SK-N-MC (cell line): Measurements from ENCODE around the gene GJA4.

Experiments used
- DNase-seq: peaks from one replicate; pipeline ENCODE4 v3.0.0-alpha.2; 2011; ENCODE audit warnings: low read depth, low spot score
- H3K27ac ChIP-seq: fragments of 200-600 bp; sonication (generic); 2 replicates; pipeline ENCODE4 v1.5.1; 2016; ENCODE audit warnings: mixed run types
- H3K36me3 ChIP-seq: fragments of 200-600 bp; sonication (generic); 2 replicates; pipeline ENCODE4 v1.6.1; 2017; ENCODE audit warnings: antibody characterized with exemption, low read length, mixed read lengths; ENCODE audit not compliant: insufficient read depth
- H3K4me3 ChIP-seq: fragments of 200-600 bp; sonication (generic); 2 replicates; pipeline ENCODE4 v1.5.1; 2016
- H3K9ac ChIP-seq: fragments of 200-600 bp; sonication (generic); 2 replicates; pipeline ENCODE4 v1.8.0; 2017; ENCODE audit warnings: mixed run types, mixed read lengths; ENCODE audit not compliant: insufficient read length
- H3K9me3 ChIP-seq: fragments of 200-600 bp; sonication (generic); 2 replicates; pipeline ENCODE4 v1.6.1; 2017; ENCODE audit warnings: low read depth, mild to moderate bottlenecking, antibody characterized with exemption, low read length, moderate library complexity, mixed read lengths
- EZH2 ChIP-seq: fragments of 200-600 bp; sonication (generic); IDR thresholded peaks from one replicate; pipeline ENCODE4 v1.6.1; 2017; ENCODE audit warnings: antibody characterized with exemption
- FOXP2 ChIP-seq: optimal IDR thresholded peaks from 2 replicates; pipeline ENCODE3; 2011; ENCODE audit warnings: mild to moderate bottlenecking, moderate library complexity; ENCODE audit not compliant: insufficient read depth; ENCODE audit errors: extremely low read length, control extremely low read depth
- POLR2AphosphoS5 ChIP-seq: IDR thresholded peaks from 2 replicates; pipeline ENCODE4 v1.6.1; 2012; ENCODE audit warnings: mild to moderate bottlenecking, low read depth, low read length, borderline replicate concordance

The GJA4 gene

DNA sequence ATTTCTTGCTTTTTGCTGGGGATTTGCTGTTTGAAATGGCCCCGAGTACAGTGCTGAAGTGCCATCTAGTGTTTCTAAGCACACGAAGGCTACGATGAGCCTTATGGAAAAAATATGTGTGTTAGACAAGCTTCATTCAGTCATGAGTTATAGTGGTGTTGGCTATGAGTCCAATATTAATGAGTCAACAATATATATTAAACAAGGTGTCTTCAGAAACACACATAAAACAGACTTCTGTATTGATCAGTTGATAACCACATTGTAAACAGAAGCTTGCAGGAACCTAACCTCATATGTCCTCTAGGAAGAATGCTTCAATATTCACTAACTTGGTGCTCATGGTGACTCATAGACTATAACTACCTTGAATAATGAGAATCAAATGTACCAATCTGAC is 39.6 kb upstream of the GJA4 start:
- DNase-seq: no peak
- Histone ChIP-seq H3K27ac (no peak overlapping the region), H3K9me3 (no peaks in the 10 kb centered on the region)

DNA sequence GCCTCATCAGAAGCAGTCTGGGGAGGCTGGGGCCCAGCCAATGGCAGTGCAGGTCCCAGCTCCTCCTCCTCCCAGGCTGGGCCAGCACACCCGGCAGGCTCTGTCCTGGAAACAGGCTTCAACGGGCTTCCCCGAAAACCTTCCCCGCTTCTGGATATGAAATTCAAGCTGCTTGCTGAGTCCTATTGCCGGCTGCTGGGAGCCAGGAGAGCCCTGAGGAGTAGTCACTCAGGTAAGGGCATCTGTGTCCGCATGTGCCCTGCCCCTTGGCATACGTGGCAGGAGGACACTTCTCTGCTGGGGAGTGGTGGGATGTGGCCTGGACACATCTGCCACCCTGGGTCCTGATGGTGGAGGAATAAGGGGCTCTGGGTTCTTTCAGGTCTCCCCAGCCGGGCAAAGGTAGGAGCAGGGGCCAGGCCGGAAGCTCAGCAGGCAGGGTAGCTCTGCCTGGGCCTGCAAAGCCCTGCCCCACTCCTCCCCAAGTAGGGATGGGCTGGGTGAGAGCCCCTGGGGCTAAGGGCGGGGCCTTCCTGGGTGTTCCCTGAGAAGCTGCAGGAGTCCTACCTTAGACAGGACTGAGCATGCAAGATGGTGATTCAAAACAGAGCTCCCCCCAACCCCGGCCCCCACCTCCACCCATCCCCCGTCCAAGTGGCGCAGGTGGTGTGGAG is 37.7 kb upstream of the GJA4 start, which contains the start of gene GJB5:
GJB5 (plus strand) TSS at position 84 of the 674 bp plus-strand sequence. CDS start 2,284 bp downstream, outside the sequence.
- H3K9me3 ChIP-seq: no peaks in the 10 kb centered on the region
- H3K27ac ChIP-seq: no peak within 1 kb of the TSS
- no peak for DNase-seq
- H3K4me3 ChIP-seq: no peak within 1 kb of the TSS
- no peaks in the 10 kb centered on the region for H3K36me3 ChIP-seq
- H3K9ac ChIP-seq: no peak within 1 kb of the TSS
- TF ChIP-seq EZH2: no peak
- TF ChIP-seq FOXP2: no peak
- TF ChIP-seq POLR2AphosphoS5: no peak

More for the DNA sequence above, 39.6 kb upstream of the GJA4 start:
- TF ChIP-seq EZH2 (no peak), POLR2AphosphoS5 (no peak), FOXP2 (no peak)
- no peaks in the 10 kb centered on the region for H3K36me3 ChIP-seq
- H3K4me3 ChIP-seq: no peak overlapping the region
- no peak overlapping the region for H3K9ac ChIP-seq

DNA sequence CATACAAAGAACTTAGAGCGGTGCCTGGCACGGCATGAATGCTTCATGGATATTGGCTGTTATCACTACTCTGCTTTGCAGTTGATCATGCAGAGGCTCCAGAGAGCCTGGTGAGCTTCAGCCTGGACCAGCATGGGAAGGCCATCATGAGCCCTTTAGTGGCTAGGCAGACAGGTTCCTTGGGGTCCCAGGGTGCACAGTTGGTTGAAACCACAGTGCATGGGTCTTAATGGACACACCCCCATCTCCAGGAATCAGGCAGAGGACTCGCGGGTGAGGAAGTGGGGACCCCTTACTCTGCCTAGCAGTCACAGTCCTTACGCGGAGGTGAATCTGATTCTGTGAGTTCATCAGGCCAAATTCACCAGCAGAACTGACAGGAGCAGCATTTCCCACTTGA is 36.8 kb upstream of the GJA4 start:
- Histone ChIP-seq H3K9me3 (no peaks in the 10 kb centered on the region), H3K36me3 (no peaks in the 10 kb centered on the region), H3K4me3 (no peak overlapping the region), H3K9ac (no peak overlapping the region), H3K27ac (no peak overlapping the region)
- TF ChIP-seq FOXP2 (no peak), EZH2 (no peak), POLR2AphosphoS5 (no peak)
- DNase-seq: no peak

DNA sequence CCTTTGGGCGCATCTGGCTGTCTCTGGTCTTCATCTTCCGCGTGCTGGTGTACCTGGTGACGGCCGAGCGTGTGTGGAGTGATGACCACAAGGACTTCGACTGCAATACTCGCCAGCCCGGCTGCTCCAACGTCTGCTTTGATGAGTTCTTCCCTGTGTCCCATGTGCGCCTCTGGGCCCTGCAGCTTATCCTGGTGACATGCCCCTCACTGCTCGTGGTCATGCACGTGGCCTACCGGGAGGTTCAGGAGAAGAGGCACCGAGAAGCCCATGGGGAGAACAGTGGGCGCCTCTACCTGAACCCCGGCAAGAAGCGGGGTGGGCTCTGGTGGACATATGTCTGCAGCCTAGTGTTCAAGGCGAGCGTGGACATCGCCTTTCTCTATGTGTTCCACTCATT is 35.4 kb upstream of the GJA4 start:
- TF ChIP-seq FOXP2 (no peak), EZH2 (no peak), POLR2AphosphoS5 (no peak)
- no peak overlapping the region for H3K4me3 ChIP-seq
- no peak overlapping the region for H3K9ac ChIP-seq
- no peak overlapping the region for H3K27ac ChIP-seq
- H3K9me3 ChIP-seq: no peaks in the 10 kb centered on the region
- no peaks in the 10 kb centered on the region for H3K36me3 ChIP-seq
- no peak for DNase-seq

DNA sequence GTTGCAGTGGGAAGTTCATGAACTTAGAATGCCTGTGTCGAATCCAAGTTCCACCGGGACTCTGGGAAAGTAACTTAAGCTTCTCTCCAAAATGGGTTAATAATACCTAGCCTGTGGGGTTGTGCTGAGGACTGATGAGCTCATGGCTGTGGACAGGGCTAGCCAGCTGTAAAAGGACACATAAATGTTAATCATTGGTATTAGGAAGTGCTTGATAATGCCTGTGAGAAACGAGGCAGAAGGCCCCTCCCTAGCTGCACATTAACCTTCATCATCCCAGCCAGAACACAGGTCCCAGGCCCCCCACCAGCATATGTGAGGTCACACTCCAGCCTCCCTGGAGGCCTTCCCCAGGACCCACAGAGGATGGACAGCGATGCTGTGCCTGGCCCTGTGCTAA is 34.0 kb upstream of the GJA4 start:
- no peak overlapping the region for H3K4me3 ChIP-seq
- no peaks in the 10 kb centered on the region for H3K36me3 ChIP-seq
- H3K9ac ChIP-seq: no peak overlapping the region
- DNase-seq: no peak
- H3K9me3 ChIP-seq: no peaks in the 10 kb centered on the region
- TF ChIP-seq EZH2 (no peak), FOXP2 (no peak), POLR2AphosphoS5 (no peak)
- no peak overlapping the region for H3K27ac ChIP-seq

DNA sequence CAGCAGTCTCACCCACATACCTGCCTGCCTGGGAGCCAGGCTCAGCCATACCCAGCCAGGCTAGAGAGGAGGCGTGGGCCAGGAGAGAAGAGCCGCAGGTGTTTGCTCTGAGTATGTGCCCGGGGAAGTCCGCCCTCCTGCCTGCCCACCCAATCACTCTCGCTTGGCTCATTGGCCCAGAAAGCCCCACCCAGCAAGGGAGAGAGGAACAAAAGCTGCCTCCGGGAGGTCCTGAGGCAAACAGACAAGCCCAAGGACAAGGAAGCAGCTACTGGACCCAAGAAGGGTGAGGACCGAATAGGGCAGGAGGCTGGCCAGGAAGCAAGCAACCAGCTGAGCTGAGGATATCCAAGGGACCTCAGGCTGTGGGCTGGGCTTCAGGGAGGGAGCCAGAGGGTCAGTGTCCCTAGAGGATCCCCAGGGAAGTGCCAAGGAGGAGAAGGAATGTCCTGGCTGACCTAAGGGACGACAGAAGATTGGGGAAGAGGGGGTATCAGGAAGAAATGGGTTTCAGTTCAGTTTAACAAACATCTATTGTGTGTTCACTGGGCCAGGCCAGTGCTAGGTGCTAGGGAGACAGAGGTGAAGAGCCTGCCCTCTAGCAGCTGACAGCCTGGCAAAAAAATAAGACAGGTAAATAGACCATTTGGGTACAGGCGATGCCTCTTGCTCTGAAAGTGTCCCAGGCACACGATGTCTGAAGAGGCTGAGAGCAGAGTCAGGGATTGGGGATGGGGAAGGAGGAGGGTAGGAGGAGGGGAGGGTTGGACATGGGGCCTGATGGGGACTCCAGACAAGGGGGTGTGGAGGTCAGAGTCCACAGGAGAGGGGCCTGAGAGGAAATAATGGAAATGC is 33.1 kb upstream of the GJA4 start, which contains the start of gene GJB4:
GJB4 (plus strand) TSS at position 238 of the 855 bp plus-strand sequence. CDS start 1,515 bp downstream, outside the sequence.
- no peak for TF ChIP-seq FOXP2
- no peak for TF ChIP-seq EZH2
- TF ChIP-seq POLR2AphosphoS5: no peak
- no peak within 1 kb of the TSS for H3K27ac ChIP-seq
- no peaks in the 10 kb centered on the region for H3K9me3 ChIP-seq
- DNase-seq: no peak
- no peak within 1 kb of the TSS for H3K4me3 ChIP-seq
- H3K36me3 ChIP-seq: no peaks in the 10 kb centered on the region
- H3K9ac ChIP-seq: no peak within 1 kb of the TSS

DNA sequence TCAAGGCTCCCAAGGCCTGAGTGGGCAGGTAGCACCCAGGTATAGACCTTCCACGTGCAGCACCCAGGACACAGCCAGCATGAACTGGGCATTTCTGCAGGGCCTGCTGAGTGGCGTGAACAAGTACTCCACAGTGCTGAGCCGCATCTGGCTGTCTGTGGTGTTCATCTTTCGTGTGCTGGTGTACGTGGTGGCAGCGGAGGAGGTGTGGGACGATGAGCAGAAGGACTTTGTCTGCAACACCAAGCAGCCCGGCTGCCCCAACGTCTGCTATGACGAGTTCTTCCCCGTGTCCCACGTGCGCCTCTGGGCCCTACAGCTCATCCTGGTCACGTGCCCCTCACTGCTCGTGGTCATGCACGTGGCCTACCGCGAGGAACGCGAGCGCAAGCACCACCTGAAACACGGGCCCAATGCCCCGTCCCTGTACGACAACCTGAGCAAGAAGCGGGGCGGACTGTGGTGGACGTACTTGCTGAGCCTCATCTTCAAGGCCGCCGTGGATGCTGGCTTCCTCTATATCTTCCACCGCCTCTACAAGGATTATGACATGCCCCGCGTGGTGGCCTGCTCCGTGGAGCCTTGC is 31.5 kb upstream of the GJA4 start:
- H3K9me3 ChIP-seq: no peaks in the 10 kb centered on the region
- DNase-seq: no peak
- H3K27ac ChIP-seq: no peak overlapping the region
- TF ChIP-seq FOXP2 (no peak), EZH2 (no peak), POLR2AphosphoS5 (no peak)
- no peak overlapping the region for H3K9ac ChIP-seq
- H3K36me3 ChIP-seq: no peaks in the 10 kb centered on the region
- H3K4me3 ChIP-seq: no peak overlapping the region

DNA sequence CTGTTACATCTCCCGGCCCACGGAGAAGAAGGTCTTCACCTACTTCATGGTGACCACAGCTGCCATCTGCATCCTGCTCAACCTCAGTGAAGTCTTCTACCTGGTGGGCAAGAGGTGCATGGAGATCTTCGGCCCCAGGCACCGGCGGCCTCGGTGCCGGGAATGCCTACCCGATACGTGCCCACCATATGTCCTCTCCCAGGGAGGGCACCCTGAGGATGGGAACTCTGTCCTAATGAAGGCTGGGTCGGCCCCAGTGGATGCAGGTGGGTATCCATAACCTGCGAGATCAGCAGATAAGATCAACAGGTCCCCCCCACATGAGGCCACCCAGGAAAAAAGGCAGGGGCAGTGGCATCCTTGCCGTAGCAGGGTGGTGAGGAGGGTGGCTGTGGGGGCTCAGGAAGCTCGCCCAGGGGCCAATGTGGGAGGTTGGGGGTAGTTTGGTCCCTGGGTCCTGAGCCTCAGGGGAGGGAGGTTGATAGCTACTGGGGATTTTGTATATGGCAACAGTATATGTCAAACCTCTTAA is 31.0 kb upstream of the GJA4 start:
- Histone ChIP-seq H3K9me3 (no peaks in the 10 kb centered on the region), H3K4me3 (no peak overlapping the region), H3K9ac (no peak overlapping the region), H3K36me3 (no peaks in the 10 kb centered on the region), H3K27ac (no peak overlapping the region)
- TF ChIP-seq EZH2 (no peak), POLR2AphosphoS5 (no peak), FOXP2 (no peak)
- no peak for DNase-seq
